ENCODE measurements around the gene RAPGEF4. TPM values are rescaled to one million over a fixed set of nuclear protein-coding genes. Genes with fewer than 3 reads are reported as not detected.

Gene RAPGEF4
- total RNA-seq, 1 experiment from 2014 or later: 0.59 TPM

DNA sequence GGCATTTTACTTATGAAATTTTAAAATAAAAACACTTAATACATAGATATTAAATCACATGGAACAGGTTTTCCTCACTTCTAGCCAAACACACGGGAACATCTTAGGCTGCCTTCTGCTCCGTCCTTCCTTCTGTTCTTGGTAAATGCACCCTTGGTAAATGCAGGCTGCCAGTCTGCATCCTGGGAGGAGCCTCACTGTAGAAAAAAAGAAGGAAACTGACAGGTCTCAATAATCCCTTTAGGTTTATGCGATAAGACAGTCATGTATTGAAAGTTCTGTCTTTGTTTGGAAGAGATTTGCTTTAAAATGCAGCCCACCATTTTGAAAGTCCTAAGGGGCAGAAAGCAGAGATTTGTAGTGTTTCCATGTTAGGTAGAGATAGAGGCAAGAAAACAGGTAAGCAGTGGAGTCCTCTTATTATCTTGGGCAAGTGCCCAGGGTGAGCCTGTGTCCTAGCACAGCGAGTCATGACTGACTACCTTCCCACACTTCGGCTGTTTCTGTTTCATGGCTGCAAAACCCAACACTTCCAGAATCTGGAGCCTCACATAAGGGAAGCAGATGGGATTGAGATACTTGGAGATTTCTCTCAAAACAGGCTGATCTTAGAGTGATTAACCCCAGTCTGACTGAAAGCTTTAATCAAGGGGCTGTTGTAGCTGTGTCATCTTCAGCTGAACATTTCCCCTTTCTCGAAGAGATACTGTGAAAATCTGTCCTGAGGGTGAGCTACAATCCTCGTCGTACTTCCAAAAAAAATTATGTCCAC lies 208.6 kb downstream of the RAPGEF4 start:
- no peaks in the 10 kb centered on the region for H3K79me2 ChIP-seq (ENCODE audit: insufficient read depth, low read length)
- ATAC-seq: no peak
- H2AFZ ChIP-seq (ENCODE audit: low read depth, low read length, poor library complexity, severe bottlenecking): no peak overlapping the region

More for the DNA sequence above, 208.6 kb downstream of the RAPGEF4 start:
- no TSS peak for BruUV-seq (replicated peaks)
- no peak overlapping the region for H3K4me3 ChIP-seq (replicated peaks in 1 of 2; ENCODE audit: low read depth in 1 of 2, low read length in 2 of 2)
- no peaks in the 10 kb centered on the region for H3K9me3 ChIP-seq (ENCODE audit: control insufficient read depth in 1 of 2, insufficient read depth in 1 of 2, low read depth in 1 of 2, low read length in 2 of 2)
- no peak overlapping the region for H3K9ac ChIP-seq (ENCODE audit: low read length)
- no peaks in the 10 kb centered on the region for H3K36me3 ChIP-seq (ENCODE audit: control insufficient read depth in 1 of 2, insufficient read depth in 2 of 2, low read length in 2 of 2)
- no peaks in the 10 kb centered on the region for H3K27me3 ChIP-seq (ENCODE audit: insufficient read depth, low read length)
- H4K20me1 ChIP-seq (ENCODE audit: insufficient read depth): no peaks in the 10 kb centered on the region
- H3K4me2 ChIP-seq (ENCODE audit: low read length): no peak overlapping the region
- ChIA-PET CTCF (no interaction called here), RAD21 (ENCODE audit: low non-redundant PET in 1 of 2, low total read pairs in 2 of 2, uncharacterized antibody in 2 of 2, unreplicated experiment in 2 of 2) (no interaction called here), POLR2A (no interaction called here)
- intact Hi-C loops (cut with micrococcal nuclease): no loop called here
- no peak overlapping the region for H3K27ac ChIP-seq (ENCODE audit: low read depth, low read length)
- TF ChIP-seq CEBPB (IDR thresholded peaks at IDR 0.05; ENCODE audit: low read depth): no peak
- no peak for TF ChIP-seq SP1 (IDR thresholded peaks at IDR 0.05; ENCODE audit: low read depth)
- no peak for TF ChIP-seq TCF7L2 (IDR thresholded peaks at IDR 0.05; ENCODE audit: borderline replicate concordance, extremely low read depth, insufficient read depth, insufficient read length)
- TF ChIP-seq SRF (IDR thresholded peaks at IDR 0.05; ENCODE audit: low read depth): no peak
- TF ChIP-seq ZFX (IDR thresholded peaks at IDR 0.05): no peak
- TF ChIP-seq EGR1 (IDR thresholded peaks at IDR 0.05; ENCODE audit: low read depth): no peak
- no peak for TF ChIP-seq ZBTB33 (IDR thresholded peaks at IDR 0.05; ENCODE audit: extremely low read depth, insufficient replicate concordance, low read length)
- no peak for TF ChIP-seq YY1 (IDR thresholded peaks at IDR 0.05; ENCODE audit: extremely low read depth, insufficient replicate concordance, low read depth, low read length)
- no peak for TF ChIP-seq ZNF274 (IDR thresholded peaks at IDR 0.05; ENCODE audit: low read depth, low read length)
- H3K4me1 ChIP-seq (ENCODE audit: control insufficient read depth in 1 of 2, insufficient read depth in 2 of 2, low read length in 2 of 2): peaks cover 0 to 8% of the 10 kb centered on the region in 2 experiments; a peak in 1 of 4 replicates
- no peak for DNase-seq (ENCODE audit: low read depth, low spot score)
- no peaks in the 10 kb centered on the region for H3K9me2 ChIP-seq (ENCODE audit: insufficient read depth)
